Central memory CD4-positive, alpha-beta T cell (primary cell): ENCODE data around the gene SLC12A8.

ENCODE experiments used
- DNase-seq: peaks from one replicate; pipeline ENCODE4 v3.0.0; 2022

The SLC12A8 gene

GRCh38 chr3:125151442-125151817, 61.1 kb downstream of the SLC12A8 start:
- DNase-seq, result no peak

GRCh38 chr3:125150525-125151441, 61.8 kb downstream of the SLC12A8 start:
- peak; percentile 33 for DNase-seq

GRCh38 chr3:125149462-125149861, 63.1 kb downstream of the SLC12A8 start:
- DNase-seq, result no peak

- no peak for DNase-seq
Measured at GRCh38 chr3:125148836-125149235, 63.7 kb downstream of the SLC12A8 start.

GRCh38 chr3:125148016-125148812, 64.3 kb downstream of the SLC12A8 start:
- no peak for DNase-seq

- no peak for DNase-seq
Measured at GRCh38 chr3:125147491-125147820, 65.1 kb downstream of the SLC12A8 start.

GRCh38 chr3:125146626-125147490, 65.7 kb downstream of the SLC12A8 start:
- DNase-seq, result no peak

- no peak for DNase-seq
Measured at GRCh38 chr3:125145751-125146475, 66.6 kb downstream of the SLC12A8 start.

GRCh38 chr3:125144653-125145314, 67.8 kb downstream of the SLC12A8 start:
- DNase-seq, result no peak

GRCh38 chr3:125143982-125144652, 68.4 kb downstream of the SLC12A8 start:
- no peak for DNase-seq

GRCh38 chr3:125143538-125143937, 69.0 kb downstream of the SLC12A8 start:
- DNase-seq, result no peak

- no peak for DNase-seq
Measured at GRCh38 chr3:125142940-125143339, 69.6 kb downstream of the SLC12A8 start.

- no peak for DNase-seq
Measured at GRCh38 chr3:125142420-125142778, 70.1 kb downstream of the SLC12A8 start.

- peak; percentile 60 for DNase-seq
Measured at GRCh38 chr3:125141596-125142419, 70.7 kb downstream of the SLC12A8 start.

GRCh38 chr3:125140818-125141595, 71.5 kb downstream of the SLC12A8 start:
- no peak for DNase-seq

GRCh38 chr3:125140011-125140817, 72.3 kb downstream of the SLC12A8 start:
- no peak for DNase-seq

GRCh38 chr3:125139386-125139785, 73.2 kb downstream of the SLC12A8 start:
- no peak for DNase-seq

GRCh38 chr3:125137358-125138033, 75.1 kb downstream of the SLC12A8 start:
- no peak for DNase-seq
